Nephron (organoid): ENCODE measurements around the gene KRTAP2-1.

Experiments
- H3K27ac Mint-ChIP-seq, 3 experiments: 2 replicates each; pipeline ENCODE4 v1.8.0; 2020; ENCODE audit warnings: mixed read lengths in 3 of 3, mild to moderate bottlenecking in 2 of 3, moderate library complexity in 1 of 3
- H3K27me3 Mint-ChIP-seq: 2 replicates; pipeline ENCODE4 v1.8.0; 2021; ENCODE audit warnings: low read depth, mild to moderate bottlenecking, moderate library complexity, mixed read lengths
- H3K36me3 Mint-ChIP-seq: 2 replicates; pipeline ENCODE4 v1.8.0; 2020; ENCODE audit warnings: low read depth, mixed read lengths
- H3K4me1 Mint-ChIP-seq: 2 replicates; pipeline ENCODE4 v1.8.0; 2020; ENCODE audit warnings: mixed read lengths
- H3K4me3 Mint-ChIP-seq, 3 experiments: 2 replicates each; pipeline ENCODE4 v1.8.0; 2020; ENCODE audit warnings: mild to moderate bottlenecking in 3 of 3, mixed read lengths in 3 of 3, moderate library complexity in 2 of 3
- H3K9me3 Mint-ChIP-seq: 2 replicates; pipeline ENCODE4 v1.8.0; 2020; ENCODE audit warnings: mixed read lengths
- TF ChIP-seq, protein P1 (sequence below), 3 experiments: fragments of 200-600 bp; sonication (generic); IDR thresholded peaks; one replicate each; pipeline ENCODE4 v1.5.0; 2021; ENCODE audit warnings: antibody characterized with exemption in 3 of 3; ENCODE audit not compliant: unreplicated experiment in 3 of 3

Gene KRTAP2-1

DNA sequence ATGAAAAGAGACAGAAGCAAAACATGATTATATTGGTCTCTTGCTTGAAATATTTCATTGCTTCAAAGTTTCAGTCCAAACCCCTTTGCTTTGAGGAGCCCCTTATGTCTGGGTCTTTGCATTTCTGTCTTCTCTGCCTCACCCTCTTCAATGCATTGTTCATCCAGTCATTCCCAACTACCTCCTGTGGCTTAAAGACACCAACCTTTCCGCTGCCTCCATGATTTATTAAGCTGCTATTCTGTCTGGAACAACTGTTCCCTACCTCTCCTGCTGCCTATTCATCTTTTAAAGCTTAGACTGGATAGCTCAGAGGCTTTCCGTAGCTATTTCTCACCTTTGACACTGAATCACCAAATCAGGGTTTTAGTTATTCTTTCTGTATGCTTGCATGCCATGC lies 49.8 kb downstream of the KRTAP2-1 start:
- H3K36me3 Mint-ChIP-seq = no peaks in the 10 kb centered on the region
- H3K9me3 Mint-ChIP-seq = peaks cover 2% of the 10 kb centered on the region
- peaks cover 5% of the 10 kb centered on the region for H3K27me3 Mint-ChIP-seq
- TF ChIP-seq, protein P1, sequence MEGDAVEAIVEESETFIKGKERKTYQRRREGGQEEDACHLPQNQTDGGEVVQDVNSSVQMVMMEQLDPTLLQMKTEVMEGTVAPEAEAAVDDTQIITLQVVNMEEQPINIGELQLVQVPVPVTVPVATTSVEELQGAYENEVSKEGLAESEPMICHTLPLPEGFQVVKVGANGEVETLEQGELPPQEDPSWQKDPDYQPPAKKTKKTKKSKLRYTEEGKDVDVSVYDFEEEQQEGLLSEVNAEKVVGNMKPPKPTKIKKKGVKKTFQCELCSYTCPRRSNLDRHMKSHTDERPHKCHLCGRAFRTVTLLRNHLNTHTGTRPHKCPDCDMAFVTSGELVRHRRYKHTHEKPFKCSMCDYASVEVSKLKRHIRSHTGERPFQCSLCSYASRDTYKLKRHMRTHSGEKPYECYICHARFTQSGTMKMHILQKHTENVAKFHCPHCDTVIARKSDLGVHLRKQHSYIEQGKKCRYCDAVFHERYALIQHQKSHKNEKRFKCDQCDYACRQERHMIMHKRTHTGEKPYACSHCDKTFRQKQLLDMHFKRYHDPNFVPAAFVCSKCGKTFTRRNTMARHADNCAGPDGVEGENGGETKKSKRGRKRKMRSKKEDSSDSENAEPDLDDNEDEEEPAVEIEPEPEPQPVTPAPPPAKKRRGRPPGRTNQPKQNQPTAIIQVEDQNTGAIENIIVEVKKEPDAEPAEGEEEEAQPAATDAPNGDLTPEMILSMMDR (IDR thresholded peaks at IDR 0.05; ENCODE audit: unreplicated experiment in 3 of 3) = no peak
- no peak overlapping the region for H3K27ac Mint-ChIP-seq
- peaks cover 29% of the 10 kb centered on the region for H3K4me1 Mint-ChIP-seq
- H3K4me3 Mint-ChIP-seq = no peak overlapping the region

DNA sequence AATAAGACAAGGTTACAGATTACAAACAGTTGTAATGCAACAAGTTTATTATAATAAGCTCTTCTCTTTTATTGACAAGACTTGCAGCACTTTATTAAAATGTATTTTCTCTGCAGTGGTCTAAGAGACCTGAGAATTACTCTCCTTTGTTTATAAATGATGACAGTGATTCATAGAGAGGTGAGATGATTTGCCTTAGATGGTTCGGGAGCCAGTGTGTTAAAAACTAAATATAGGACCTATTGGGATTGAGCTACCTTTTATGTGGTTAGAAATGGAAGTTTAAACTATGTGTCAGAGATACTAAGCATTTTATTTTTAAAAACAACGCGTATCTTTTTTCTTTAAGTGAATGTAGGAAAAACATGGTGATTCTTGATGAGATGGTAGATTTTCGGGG lies 50.3 kb downstream of the KRTAP2-1 start:
- Mint-ChIP-seq H3K27me3 (peaks cover 5% of the 10 kb centered on the region), H3K27ac (no peak overlapping the region), H3K4me1 (peaks cover 32% of the 10 kb centered on the region), H3K9me3 (peaks cover 2% of the 10 kb centered on the region), H3K4me3 (no peak overlapping the region), H3K36me3 (no peaks in the 10 kb centered on the region)
- TF ChIP-seq, protein P1 (IDR thresholded peaks at IDR 0.05; ENCODE audit: unreplicated experiment in 3 of 3) = no peak
